ENCODE measurements around the gene NEK1.

DNA sequence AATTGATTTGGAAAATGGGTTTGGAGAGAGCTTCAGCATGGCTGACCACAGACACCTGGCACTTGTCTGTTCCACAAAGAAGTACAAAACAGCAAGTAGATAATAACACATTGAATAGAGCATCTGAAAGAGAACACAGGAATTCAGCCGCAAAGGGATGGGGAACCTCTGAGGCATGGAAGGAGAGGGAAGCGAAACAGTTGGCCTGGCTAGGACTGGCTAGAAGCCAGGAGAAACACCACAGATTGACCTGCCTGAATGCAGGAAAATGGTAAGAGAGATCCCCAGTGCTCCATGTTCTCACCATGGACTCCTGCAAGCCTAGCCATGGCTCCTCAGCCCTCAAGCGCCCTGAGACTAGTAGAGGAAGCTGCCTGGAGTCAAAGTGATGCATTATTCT is 171.9 kb downstream of the NEK1 start:
- TF ChIP-seq, protein P1, sequence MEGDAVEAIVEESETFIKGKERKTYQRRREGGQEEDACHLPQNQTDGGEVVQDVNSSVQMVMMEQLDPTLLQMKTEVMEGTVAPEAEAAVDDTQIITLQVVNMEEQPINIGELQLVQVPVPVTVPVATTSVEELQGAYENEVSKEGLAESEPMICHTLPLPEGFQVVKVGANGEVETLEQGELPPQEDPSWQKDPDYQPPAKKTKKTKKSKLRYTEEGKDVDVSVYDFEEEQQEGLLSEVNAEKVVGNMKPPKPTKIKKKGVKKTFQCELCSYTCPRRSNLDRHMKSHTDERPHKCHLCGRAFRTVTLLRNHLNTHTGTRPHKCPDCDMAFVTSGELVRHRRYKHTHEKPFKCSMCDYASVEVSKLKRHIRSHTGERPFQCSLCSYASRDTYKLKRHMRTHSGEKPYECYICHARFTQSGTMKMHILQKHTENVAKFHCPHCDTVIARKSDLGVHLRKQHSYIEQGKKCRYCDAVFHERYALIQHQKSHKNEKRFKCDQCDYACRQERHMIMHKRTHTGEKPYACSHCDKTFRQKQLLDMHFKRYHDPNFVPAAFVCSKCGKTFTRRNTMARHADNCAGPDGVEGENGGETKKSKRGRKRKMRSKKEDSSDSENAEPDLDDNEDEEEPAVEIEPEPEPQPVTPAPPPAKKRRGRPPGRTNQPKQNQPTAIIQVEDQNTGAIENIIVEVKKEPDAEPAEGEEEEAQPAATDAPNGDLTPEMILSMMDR (IDR thresholded peaks at IDR 0.05), result no peak
- TF ChIP-seq EP300 (IDR thresholded peaks at IDR 0.05) (no peak), POLR2A (IDR thresholded peaks at IDR 0.05) (no peak)
